ENCODE measurements around the gene ARCN1. TPM values are rescaled to one million over a fixed set of nuclear protein-coding genes. Genes with fewer than 3 reads are reported as not detected.

Gene ARCN1
- total and polyA plus RNA-seq, 11 donors = 53.1 to 127 (median 99.6) TPM

DNA sequence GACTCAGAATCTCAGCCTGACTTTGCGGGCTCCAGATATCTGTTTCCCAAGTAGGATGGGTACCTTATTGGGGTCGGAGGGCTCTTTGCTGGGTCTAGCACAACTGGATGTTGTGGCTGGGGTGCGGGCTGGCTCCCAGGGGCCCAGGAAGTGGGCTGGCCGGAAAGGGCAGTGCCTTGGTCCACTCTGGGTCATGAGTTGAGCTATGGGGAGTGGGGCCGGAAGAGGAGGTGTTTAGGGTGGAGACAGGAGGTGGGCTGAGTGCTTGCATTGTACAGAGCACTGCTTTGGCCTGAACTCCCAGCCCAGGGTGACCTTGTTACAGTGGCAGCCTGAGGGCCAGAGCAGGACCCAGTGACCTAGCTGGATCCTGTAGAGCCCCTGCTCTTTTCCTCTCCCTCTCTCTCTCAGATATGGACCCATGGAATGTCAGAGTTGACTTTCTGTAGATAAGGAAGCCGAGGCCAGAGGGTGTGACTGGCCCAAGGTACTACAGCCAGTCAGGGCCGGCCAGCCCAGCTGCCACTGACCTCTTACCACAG is 48.4 kb downstream of the ARCN1 start:
- H3K4me3 ChIP-seq = peak overlapping the region in 11 of 12 donors; percentile 36 to 76 (median 61)
- peak overlapping the region; percentile 80 to 99 (median 91) for H3K27ac ChIP-seq
- WGBS, 4 donors = 28 to 45% (median 37%) methylated on average over 7 of the region's 7 CpGs
- intact Hi-C loops (cut with DNase I) = loop anchor here in 2 of 10 donors (5.0 kb wide), 2 partner anchors 37 to 48 kb away; partner anchors contain the start of gene ARCN1 (in 1 of the 2)
- TF ChIP-seq, protein P1, sequence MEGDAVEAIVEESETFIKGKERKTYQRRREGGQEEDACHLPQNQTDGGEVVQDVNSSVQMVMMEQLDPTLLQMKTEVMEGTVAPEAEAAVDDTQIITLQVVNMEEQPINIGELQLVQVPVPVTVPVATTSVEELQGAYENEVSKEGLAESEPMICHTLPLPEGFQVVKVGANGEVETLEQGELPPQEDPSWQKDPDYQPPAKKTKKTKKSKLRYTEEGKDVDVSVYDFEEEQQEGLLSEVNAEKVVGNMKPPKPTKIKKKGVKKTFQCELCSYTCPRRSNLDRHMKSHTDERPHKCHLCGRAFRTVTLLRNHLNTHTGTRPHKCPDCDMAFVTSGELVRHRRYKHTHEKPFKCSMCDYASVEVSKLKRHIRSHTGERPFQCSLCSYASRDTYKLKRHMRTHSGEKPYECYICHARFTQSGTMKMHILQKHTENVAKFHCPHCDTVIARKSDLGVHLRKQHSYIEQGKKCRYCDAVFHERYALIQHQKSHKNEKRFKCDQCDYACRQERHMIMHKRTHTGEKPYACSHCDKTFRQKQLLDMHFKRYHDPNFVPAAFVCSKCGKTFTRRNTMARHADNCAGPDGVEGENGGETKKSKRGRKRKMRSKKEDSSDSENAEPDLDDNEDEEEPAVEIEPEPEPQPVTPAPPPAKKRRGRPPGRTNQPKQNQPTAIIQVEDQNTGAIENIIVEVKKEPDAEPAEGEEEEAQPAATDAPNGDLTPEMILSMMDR (IDR thresholded peaks at IDR 0.05) = no peak
- TF ChIP-seq POLR2A (IDR thresholded peaks at IDR 0.05) = no peak
- no peaks in the 10 kb centered on the region for H3K9me3 ChIP-seq
- H3K4me1 ChIP-seq = peaks cover 11 to 98% (median 81%) of the 10 kb centered on the region in 12 donors
- peaks cover 0 to 62% (median 36%) of the 10 kb centered on the region in 9 donors for H3K36me3 ChIP-seq
- DNase-seq (peak; percentile 63 to 81 (median 70)), ATAC-seq (peak; percentile 17 to 53 (median 35))
- no peaks in the 10 kb centered on the region for H3K27me3 ChIP-seq

DNA sequence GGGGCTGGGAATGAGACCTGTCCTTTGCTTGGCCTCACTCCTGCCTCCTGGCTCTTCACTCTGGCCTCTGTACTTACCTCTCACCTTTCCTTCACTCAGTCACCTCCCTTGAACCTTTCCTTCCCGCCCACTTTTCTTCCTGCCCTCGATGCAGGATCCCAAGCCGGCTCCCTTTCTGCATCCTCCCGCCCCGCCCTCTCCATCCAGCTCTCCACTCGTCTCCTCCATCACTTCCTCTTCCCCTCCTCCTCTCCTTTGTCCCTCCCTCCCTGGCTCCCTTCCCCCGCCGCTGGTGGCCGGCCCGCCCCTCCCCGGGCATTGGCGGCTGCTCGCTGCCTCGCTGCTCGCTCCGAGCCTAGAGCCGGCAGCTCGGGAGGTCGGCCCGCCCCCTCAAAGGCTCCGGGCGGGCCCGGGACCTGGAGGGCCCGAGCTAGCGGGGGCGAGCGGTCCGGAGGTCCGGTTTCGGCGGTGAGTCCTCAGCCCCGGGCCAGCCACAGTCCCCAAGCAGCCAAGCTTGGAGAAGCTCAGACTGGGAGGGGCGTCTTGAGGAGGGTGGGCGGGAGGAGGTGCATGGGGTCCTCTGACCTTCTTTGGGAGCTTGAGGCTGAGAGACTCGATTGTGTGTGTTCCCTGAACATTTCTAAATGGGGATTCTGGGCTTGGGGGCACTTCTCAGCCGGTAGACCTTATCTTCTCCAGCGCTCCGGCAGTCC is 49.0 kb downstream of the ARCN1 start:
- Histone ChIP-seq H3K4me1 (peaks cover 11 to 94% (median 79%) of the 10 kb centered on the region in 12 donors), H3K36me3 (peaks cover 0 to 62% (median 35%) of the 10 kb centered on the region in 9 donors), H3K9me3 (no peaks in the 10 kb centered on the region), H3K4me3 (peak overlapping the region; percentile 36 to 76 (median 60)), H3K27ac (peak overlapping the region; percentile 80 to 99 (median 91)), H3K27me3 (no peaks in the 10 kb centered on the region)
- ATAC-seq (peak; percentile 45 to 75 (median 66)), DNase-seq (peak; percentile 92 to 94 (median 93))
- intact Hi-C loops (cut with DNase I) = loop anchor here in 2 of 10 donors (5.0 kb wide), 2 partner anchors 36 to 49 kb away; partner anchors contain the start of gene ARCN1 (in 1 of the 2)
- WGBS, 4 donors = 3 to 8% (median 7%) methylated on average over 32 to 38 of the region's 38 CpGs
- TF ChIP-seq POLR2A (IDR thresholded peaks at IDR 0.05) = peak in 1 of 2 donors; percentile 64
- TF ChIP-seq, protein P1 (IDR thresholded peaks at IDR 0.05) = no peak

DNA sequence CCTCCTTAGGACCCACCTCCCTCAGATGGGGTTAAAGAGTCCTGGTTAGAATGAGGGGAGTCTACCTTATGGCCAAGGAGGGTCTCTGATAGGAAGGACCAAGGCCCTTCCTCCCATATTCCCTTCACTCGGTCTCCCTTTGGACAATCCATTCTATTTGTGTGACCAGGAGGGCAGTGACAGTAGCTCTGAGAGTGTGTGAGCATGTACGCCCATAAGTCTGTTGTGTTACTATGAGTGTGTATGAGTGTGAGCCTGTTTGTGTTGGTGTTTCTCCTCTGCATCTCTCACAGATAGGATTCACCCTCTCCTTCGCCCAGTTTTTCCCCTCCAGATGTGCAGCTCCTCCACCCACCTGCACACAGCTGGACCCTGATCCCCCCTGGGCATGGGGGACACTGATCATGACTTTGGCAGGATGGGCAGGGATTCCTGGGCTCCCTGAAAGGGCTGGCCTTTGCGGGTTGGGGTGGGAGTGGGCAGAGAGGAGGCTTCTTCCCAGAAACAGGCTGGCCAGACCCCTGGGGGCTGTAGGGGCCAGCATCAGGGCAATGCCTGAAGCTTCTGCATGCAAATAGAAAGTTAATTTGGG is 49.7 kb downstream of the ARCN1 start:
- DNase-seq = no peak
- H3K9me3 ChIP-seq = no peaks in the 10 kb centered on the region
- intact Hi-C loops (cut with DNase I) = loop anchor here in 2 of 10 donors (5.0 kb wide), 2 partner anchors 35 to 50 kb away; partner anchors contain the start of gene ARCN1 (in 1 of the 2)
- peak in 1 of 2 donors; percentile 37 for TF ChIP-seq POLR2A (IDR thresholded peaks at IDR 0.05)
- TF ChIP-seq, protein P1 (IDR thresholded peaks at IDR 0.05) = no peak
- 32 to 42% (median 34%) methylated on average over 4 of the region's 4 CpGs for WGBS, 4 donors
- H3K4me1 ChIP-seq = peaks cover 11 to 88% (median 74%) of the 10 kb centered on the region in 12 donors
- H3K4me3 ChIP-seq = peak overlapping the region; percentile 36 to 76 (median 60)
- H3K27ac ChIP-seq = peak overlapping the region; percentile 80 to 99 (median 91)
- H3K36me3 ChIP-seq = peaks cover 0 to 62% (median 34%) of the 10 kb centered on the region in 9 donors
- no peaks in the 10 kb centered on the region for H3K27me3 ChIP-seq
- ATAC-seq = no peak
